ENCODE data around the gene PIEZO2.

DNA sequence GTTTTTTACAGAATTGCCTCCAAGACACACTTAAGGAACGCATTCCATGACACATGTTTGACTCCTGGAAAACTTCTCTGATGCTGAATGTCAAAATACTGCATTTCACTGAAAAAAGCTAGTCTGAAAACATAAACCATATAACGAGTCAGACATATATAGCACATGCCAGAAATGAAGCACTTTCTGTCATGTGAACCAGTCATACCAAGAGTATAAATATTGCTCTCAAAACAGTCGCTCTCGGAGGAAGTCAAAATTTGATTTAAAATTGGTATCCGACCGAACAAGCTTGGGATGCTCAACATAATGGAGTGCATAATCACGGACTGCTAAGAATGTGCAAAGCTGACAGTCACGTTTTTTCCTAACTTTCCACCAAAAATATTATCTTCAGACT is 115.9 kb downstream of the PIEZO2 start:
- TF ChIP-seq, protein P1, sequence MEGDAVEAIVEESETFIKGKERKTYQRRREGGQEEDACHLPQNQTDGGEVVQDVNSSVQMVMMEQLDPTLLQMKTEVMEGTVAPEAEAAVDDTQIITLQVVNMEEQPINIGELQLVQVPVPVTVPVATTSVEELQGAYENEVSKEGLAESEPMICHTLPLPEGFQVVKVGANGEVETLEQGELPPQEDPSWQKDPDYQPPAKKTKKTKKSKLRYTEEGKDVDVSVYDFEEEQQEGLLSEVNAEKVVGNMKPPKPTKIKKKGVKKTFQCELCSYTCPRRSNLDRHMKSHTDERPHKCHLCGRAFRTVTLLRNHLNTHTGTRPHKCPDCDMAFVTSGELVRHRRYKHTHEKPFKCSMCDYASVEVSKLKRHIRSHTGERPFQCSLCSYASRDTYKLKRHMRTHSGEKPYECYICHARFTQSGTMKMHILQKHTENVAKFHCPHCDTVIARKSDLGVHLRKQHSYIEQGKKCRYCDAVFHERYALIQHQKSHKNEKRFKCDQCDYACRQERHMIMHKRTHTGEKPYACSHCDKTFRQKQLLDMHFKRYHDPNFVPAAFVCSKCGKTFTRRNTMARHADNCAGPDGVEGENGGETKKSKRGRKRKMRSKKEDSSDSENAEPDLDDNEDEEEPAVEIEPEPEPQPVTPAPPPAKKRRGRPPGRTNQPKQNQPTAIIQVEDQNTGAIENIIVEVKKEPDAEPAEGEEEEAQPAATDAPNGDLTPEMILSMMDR (IDR thresholded peaks at IDR 0.05; ENCODE audit: low read depth, low read length, poor library complexity, severe bottlenecking) = no peak
- no peak for TF ChIP-seq EZH2phosphoT487 (IDR thresholded peaks at IDR 0.05; ENCODE audit: borderline replicate concordance, low read length)

Measured in DOHH2 (cell line).